Vagina (tissue), 2 donors: Measurements from ENCODE around the gene FGF22.

Experiments
- POLR2A ChIP-seq, 2 donors: fragments of 450-650 bp; IDR thresholded peaks; one replicate each; pipeline ENCODE4 v1.6.1; 2017; ENCODE audit warnings: antibody characterized with exemption in 2 of 2, mild to moderate bottlenecking in 2 of 2, moderate library complexity in 2 of 2
- TF ChIP-seq, protein P1 (sequence below), 3 experiments: fragments of 450-650 bp in 2 of 3; fragments of 200-600 bp in 1 of 3; sonication (generic) in 1 of 3; IDR thresholded peaks; one replicate each; pipeline ENCODE4 v1.5.1; 2017 to 2019; ENCODE audit warnings: antibody characterized with exemption in 3 of 3, mild to moderate bottlenecking in 2 of 3, moderate library complexity in 2 of 3

- no peak for TF ChIP-seq POLR2A (IDR thresholded peaks at IDR 0.05)
- TF ChIP-seq, protein P1, sequence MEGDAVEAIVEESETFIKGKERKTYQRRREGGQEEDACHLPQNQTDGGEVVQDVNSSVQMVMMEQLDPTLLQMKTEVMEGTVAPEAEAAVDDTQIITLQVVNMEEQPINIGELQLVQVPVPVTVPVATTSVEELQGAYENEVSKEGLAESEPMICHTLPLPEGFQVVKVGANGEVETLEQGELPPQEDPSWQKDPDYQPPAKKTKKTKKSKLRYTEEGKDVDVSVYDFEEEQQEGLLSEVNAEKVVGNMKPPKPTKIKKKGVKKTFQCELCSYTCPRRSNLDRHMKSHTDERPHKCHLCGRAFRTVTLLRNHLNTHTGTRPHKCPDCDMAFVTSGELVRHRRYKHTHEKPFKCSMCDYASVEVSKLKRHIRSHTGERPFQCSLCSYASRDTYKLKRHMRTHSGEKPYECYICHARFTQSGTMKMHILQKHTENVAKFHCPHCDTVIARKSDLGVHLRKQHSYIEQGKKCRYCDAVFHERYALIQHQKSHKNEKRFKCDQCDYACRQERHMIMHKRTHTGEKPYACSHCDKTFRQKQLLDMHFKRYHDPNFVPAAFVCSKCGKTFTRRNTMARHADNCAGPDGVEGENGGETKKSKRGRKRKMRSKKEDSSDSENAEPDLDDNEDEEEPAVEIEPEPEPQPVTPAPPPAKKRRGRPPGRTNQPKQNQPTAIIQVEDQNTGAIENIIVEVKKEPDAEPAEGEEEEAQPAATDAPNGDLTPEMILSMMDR (IDR thresholded peaks at IDR 0.05), result no peak
These were observed 28.7 kb upstream of the FGF22 start for GRCh38 chr19:610801-611480.
